ENCODE data around the gene PCIF1.
A peak's percentile ranks its signal among the peaks of the same experiment; 100 is the strongest.
"Not testable (repeated sequence)": the region's sequence is repeated elsewhere in the genome, so short reads cannot be mapped to it uniquely, and the experiment has no call there.

Gene PCIF1

GRCh38 chr20:45968801-45969711, 34.6 kb downstream of the PCIF1 start:
- DNase-seq = no peak

GRCh38 chr20:45969712-45970634, 35.5 kb downstream of the PCIF1 start:
- DNase-seq = no peak

GRCh38 chr20:45970646-45971424, 36.4 kb downstream of the PCIF1 start:
- no peak for DNase-seq

GRCh38 chr20:45971425-45971674, 36.9 kb downstream of the PCIF1 start:
- no peak for DNase-seq

- DNase-seq = peak; percentile 99
These were observed 37.4 kb downstream of the PCIF1 start, which contains the start of gene ZNF335 for GRCh38 chr20:45971675-45972499. Gene ZNF335, minus strand, starts transcription at chr20:45972203. Its CDS starts 793 bp downstream, at chr20:45971410.

GRCh38 chr20:45972500-45973183, 38.2 kb downstream of the PCIF1 start:
- DNase-seq = no peak

GRCh38 chr20:45974896-45975565, 40.5 kb downstream of the PCIF1 start:
- no peak for DNase-seq

- DNase-seq = no peak
These were observed 41.2 kb downstream of the PCIF1 start for GRCh38 chr20:45975686-45976085.

GRCh38 chr20:45976086-45976485, 41.6 kb downstream of the PCIF1 start:
- no peak for DNase-seq

GRCh38 chr20:45981261-45981660, 46.8 kb downstream of the PCIF1 start:
- DNase-seq = no peak

GRCh38 chr20:45983279-45983743, 48.8 kb downstream of the PCIF1 start:
- no peak for DNase-seq

GRCh38 chr20:45985573-45985972, 51.1 kb downstream of the PCIF1 start:
- no peak for DNase-seq

GRCh38 chr20:45987108-45987780, 52.8 kb downstream of the PCIF1 start:
- peak; percentile 91 for DNase-seq

- not testable (repeated sequence) for DNase-seq
These were observed 54.3 kb downstream of the PCIF1 start for GRCh38 chr20:45988830-45989229.

- no peak for DNase-seq
These were observed 57.1 kb downstream of the PCIF1 start for GRCh38 chr20:45991616-45992015.

- DNase-seq = no peak
These were observed 58.9 kb downstream of the PCIF1 start for GRCh38 chr20:45993197-45993951.

GRCh38 chr20:45994761-45995493, 60.4 kb downstream of the PCIF1 start:
- no peak for DNase-seq

- not testable (repeated sequence) for DNase-seq
These were observed 61.1 kb downstream of the PCIF1 start for GRCh38 chr20:45995495-45996097.

Data from activated CD8-positive, alpha-beta memory T cell treated with anti-CD3 and anti-CD28 coated beads for 24 hours (primary cell).